SK-N-SH treated with all-trans-retinoic acid at 6 μM for 48 hours (cell line): ENCODE results near the gene PRKCSH.

Source experiments
- SNAI2 ChIP-seq: fragments of 250-450 bp; sonication (Bioruptor Pico); IDR thresholded peaks from 2 replicates; pipeline ENCODE4 v1.5.0; 2020; ENCODE audit warnings: mild to moderate bottlenecking, moderate library complexity
- ZFP30 ChIP-seq: fragments of 450-650 bp; formaldehyde crosslinking; IDR thresholded peaks from 2 replicates; pipeline ENCODE4 v1.5.0; 2022; ENCODE audit warnings: mild to moderate bottlenecking, moderate library complexity

DNA sequence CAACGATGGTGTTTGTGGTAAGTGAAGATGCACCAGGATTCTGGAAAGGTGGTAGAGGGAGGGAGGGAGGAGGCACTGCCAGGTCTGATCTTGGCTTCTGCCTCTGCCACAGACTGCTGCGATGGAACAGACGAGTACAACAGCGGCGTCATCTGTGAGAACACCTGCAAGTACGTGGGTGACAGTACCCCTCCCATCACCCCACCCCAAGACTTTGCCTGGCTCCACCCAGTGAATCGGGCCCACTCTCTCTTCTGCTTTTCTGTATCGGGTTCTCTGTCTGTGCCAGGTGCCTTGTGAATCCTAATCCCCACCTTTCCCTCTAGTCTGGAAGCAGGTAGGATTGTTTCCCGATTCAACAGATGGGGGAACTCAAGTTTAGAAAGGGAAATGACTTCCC lies 2.5 kb downstream of the PRKCSH start:
- TF ChIP-seq ZFP30, result no peak
- TF ChIP-seq SNAI2 (CRISPR knock-in tag), result no peak
